Glutamatergic neuron (in vitro differentiated cells): ENCODE data around the gene COL8A1. TPM values are rescaled to one million over a fixed set of nuclear protein-coding genes. Genes with fewer than 3 reads are reported as not detected.

Experiments
- DNase-seq: peaks from one replicate; pipeline ENCODE4 v3.0.0; 2022
- H3K27ac Mint-ChIP-seq: one replicate; pipeline ENCODE4 v1.8.0; 2020; ENCODE audit warnings: mild to moderate bottlenecking, mixed read lengths, inconsistent platforms; ENCODE audit not compliant: unreplicated experiment
- H3K27me3 Mint-ChIP-seq: one replicate; pipeline ENCODE4 v1.8.0; 2020; ENCODE audit warnings: mild to moderate bottlenecking, moderate library complexity, mixed read lengths, inconsistent platforms; ENCODE audit not compliant: unreplicated experiment
- H3K36me3 Mint-ChIP-seq: one replicate; pipeline ENCODE4 v1.8.0; 2020; ENCODE audit warnings: mild to moderate bottlenecking, mixed read lengths, inconsistent platforms; ENCODE audit not compliant: unreplicated experiment
- H3K4me1 Mint-ChIP-seq: one replicate; pipeline ENCODE4 v1.8.0; 2020; ENCODE audit warnings: mild to moderate bottlenecking, low read depth, mixed read lengths, inconsistent platforms; ENCODE audit not compliant: unreplicated experiment
- H3K4me3 Mint-ChIP-seq: one replicate; pipeline ENCODE4 v1.8.0; 2020; ENCODE audit warnings: mild to moderate bottlenecking, mixed read lengths, inconsistent platforms; ENCODE audit not compliant: unreplicated experiment
- H3K9me3 Mint-ChIP-seq: one replicate; pipeline ENCODE4 v1.8.0; 2020; ENCODE audit warnings: mild to moderate bottlenecking, moderate library complexity, mixed read lengths, inconsistent platforms; ENCODE audit not compliant: unreplicated experiment
- CTCF ChIP-seq: fragments of 200-600 bp; sonication (generic); IDR thresholded peaks from one replicate; pipeline ENCODE4 v1.5.0; 2021; ENCODE audit not compliant: partially characterized antibody, unreplicated experiment
- total RNA-seq: library from RNA; stranded (reverse); fragmentation: NEBNext Ultra II Directional; extraction: Animal tissue kit (Norgen Biotek cat#: 25700); gene quantifications from one replicate; pipeline ENCODE4 v1.2.1, GENCODE V29; 2021; ENCODE audit not compliant: unreplicated experiment

Gene COL8A1
- total RNA-seq, 1 donor from 2014 or later, result 0.25 TPM

GRCh38 chr3:99845999-99846398, 207.6 kb downstream of the COL8A1 start:
- no peaks in the 10 kb centered on the region for H3K36me3 Mint-ChIP-seq
- no peak overlapping the region for H3K27ac Mint-ChIP-seq
- TF ChIP-seq CTCF, result no peak
- no peaks in the 10 kb centered on the region for H3K9me3 Mint-ChIP-seq
- peaks cover 16% of the 10 kb centered on the region for H3K4me1 Mint-ChIP-seq
- no peaks in the 10 kb centered on the region for H3K27me3 Mint-ChIP-seq
- H3K4me3 Mint-ChIP-seq, result no peak overlapping the region
- no peak for DNase-seq

GRCh38 chr3:99846477-99847160, 208.2 kb downstream of the COL8A1 start:
- no peak for TF ChIP-seq CTCF
- Mint-ChIP-seq H3K36me3 (no peaks in the 10 kb centered on the region), H3K4me1 (peaks cover 16% of the 10 kb centered on the region), H3K27me3 (no peaks in the 10 kb centered on the region), H3K4me3 (peak overlapping the region; percentile 27), H3K9me3 (no peaks in the 10 kb centered on the region), H3K27ac (peak overlapping the region; percentile 45)
- DNase-seq, result no peak

- Mint-ChIP-seq H3K27me3 (no peaks in the 10 kb centered on the region), H3K9me3 (no peaks in the 10 kb centered on the region), H3K36me3 (no peaks in the 10 kb centered on the region), H3K27ac (no peak overlapping the region), H3K4me1 (peaks cover 13% of the 10 kb centered on the region), H3K4me3 (no peak overlapping the region)
- no peak for TF ChIP-seq CTCF
- DNase-seq, result no peak
Measured at GRCh38 chr3:99848433-99848832, 210.0 kb downstream of the COL8A1 start.

Other genes starting within 250 kb of the COL8A1 start
- 37.8 TPM for gene CMSS1, start 179.3 kb downstream of the COL8A1 start, total RNA-seq